WI38 (cell line): ENCODE measurements around the gene ROR2.
"Not testable (repeated sequence)": the region's sequence is repeated elsewhere in the genome, so short reads cannot be mapped to it uniquely, and the experiment has no call there.

ENCODE experiments used
- H3K4me3 ChIP-seq: 2 replicates; pipeline ENCODE4 v1.5.1; 2011; ENCODE audit warnings: low read depth, mild to moderate bottlenecking, control low read depth, low read length
- CTCF ChIP-seq: IDR thresholded peaks from 2 replicates; pipeline ENCODE4 v1.5.1; 2012; ENCODE audit warnings: low read depth, mild to moderate bottlenecking, control low read depth, low read length

The ROR2 gene

GRCh38 chr9:91518462-91518861 is 431.6 kb downstream of the ROR2 start:
- TF ChIP-seq CTCF = no peak
- no peak overlapping the region for H3K4me3 ChIP-seq

- no peak for TF ChIP-seq CTCF
- H3K4me3 ChIP-seq = no peak overlapping the region
These were observed 432.2 kb downstream of the ROR2 start for GRCh38 chr9:91517801-91518200.

- H3K4me3 ChIP-seq = not testable (repeated sequence)
These were observed 432.7 kb downstream of the ROR2 start for GRCh38 chr9:91517332-91517731.

GRCh38 chr9:91516777-91517176 is 433.3 kb downstream of the ROR2 start:
- TF ChIP-seq CTCF = no peak
- H3K4me3 ChIP-seq = no peak overlapping the region

- H3K4me3 ChIP-seq = no peak overlapping the region
These were observed 433.9 kb downstream of the ROR2 start for GRCh38 chr9:91516081-91516480.

GRCh38 chr9:91515074-91515687 is 434.8 kb downstream of the ROR2 start:
- peak overlapping the region; percentile 36 for H3K4me3 ChIP-seq
- no peak for TF ChIP-seq CTCF

More at GRCh38 chr9:91516081-91516480, 433.9 kb downstream of the ROR2 start:
- no peak for TF ChIP-seq CTCF
